Astrocyte (in vitro differentiated cells and primary cell): Measurements from ENCODE around the gene PPIF.

Experiments used
- CTCF ChIP-seq: IDR thresholded peaks from 2 replicates; pipeline ENCODE4 v1.5.1; 2011; ENCODE audit warnings: low read depth, mild to moderate bottlenecking, inconsistent platforms, low read length, moderate library complexity; ENCODE audit not compliant: insufficient read depth
- EZH2 ChIP-seq: IDR thresholded peaks from 2 replicates; pipeline ENCODE4 v1.6.1; 2012; ENCODE audit warnings: mild to moderate bottlenecking, low read length, inconsistent platforms; ENCODE audit not compliant: insufficient read depth

GRCh38 chr10:79397575-79398303 is 50.5 kb downstream of the PPIF start:
- TF ChIP-seq CTCF (no peak), EZH2 (no peak)
